Measurements from ENCODE around the gene DEXI. TPM values are rescaled to one million over a fixed set of nuclear protein-coding genes. Genes with fewer than 3 reads are reported as not detected.

DEXI gene
- total RNA-seq, 4 donors from 2014 or later: 36.2 to 76.4 (median 56.0) TPM

DNA sequence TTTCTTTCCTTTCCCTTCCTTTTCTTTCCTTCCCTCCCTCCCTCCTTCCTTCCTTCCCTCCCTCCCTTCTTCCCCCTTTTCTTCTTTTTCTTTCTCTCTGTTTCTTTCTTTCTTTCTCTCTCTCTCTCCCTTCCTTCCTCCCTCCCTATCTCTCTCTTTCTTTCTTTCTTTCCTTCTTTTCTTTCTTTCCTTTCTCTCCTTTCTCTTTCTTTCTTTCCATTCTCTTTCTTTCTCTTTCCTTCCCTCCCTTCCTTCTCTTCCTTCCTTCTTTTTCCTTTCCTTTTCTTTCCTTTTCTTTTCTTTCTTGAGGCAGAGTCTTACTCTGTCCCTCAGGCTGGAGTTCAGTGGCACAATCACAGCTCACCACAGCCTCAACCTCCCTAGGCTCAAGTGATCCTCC, 31.0 kb downstream of the DEXI start:
- Histone ChIP-seq H3K4me1 (no peaks in the 10 kb centered on the region), H3K9me3 (no peaks in the 10 kb centered on the region), H3K27me3 (no peaks in the 10 kb centered on the region), H3K4me3 (no peak overlapping the region), H3K27ac (no peak overlapping the region), H3K36me3 (no peaks in the 10 kb centered on the region)
- intact Hi-C loops (cut with DNase I; ENCODE audit: low total_unique reads): loop anchor here (10.0 kb wide), 2 partner anchors 166 to 386 kb away; partner anchors contain the start of gene NUBP1
- no peak for TF ChIP-seq POLR2AphosphoS5 (IDR thresholded peaks at IDR 0.05)
- TF ChIP-seq EP300 (IDR thresholded peaks at IDR 0.05; ENCODE audit: low read depth): no peak
- TF ChIP-seq POLR2A (IDR thresholded peaks at IDR 0.05): no peak
- no peak for TF ChIP-seq CTCF (IDR thresholded peaks at IDR 0.05)
- no peak for DNase-seq
- in situ Hi-C loops (cut with MboI; ENCODE audit: low pct_ligation_motif_present in 1 of 4, low pct_unique_long_range_greater_than_20kb in 1 of 4, low sequenced_read_pairs in 3 of 4): loop anchor here in 3 of 4 donors (10.0 to 25.0 kb wide), 5 partner anchors 149 to 399 kb away; no protein-coding TSS in a partner anchor

DNA sequence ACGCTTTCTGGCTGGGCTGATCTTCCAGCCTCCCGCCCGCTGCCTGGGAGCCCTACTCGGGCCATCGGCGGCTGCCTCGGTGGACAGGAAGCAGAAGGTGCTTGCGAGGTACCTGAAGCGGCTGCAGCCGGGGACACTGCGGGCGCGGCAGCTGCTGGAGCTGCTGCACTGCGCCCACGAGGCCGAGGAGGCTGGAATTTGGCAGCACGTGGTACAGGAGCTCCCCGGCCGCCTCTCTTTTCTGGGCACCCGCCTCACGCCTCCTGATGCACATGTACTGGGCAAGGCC, 34.6 kb downstream of the DEXI start:
- Histone ChIP-seq H3K27me3 (no peaks in the 10 kb centered on the region), H3K27ac (no peak overlapping the region), H3K9me3 (no peaks in the 10 kb centered on the region), H3K36me3 (no peaks in the 10 kb centered on the region), H3K4me1 (no peaks in the 10 kb centered on the region), H3K4me3 (no peak overlapping the region)
- in situ Hi-C loops (cut with MboI; ENCODE audit: low pct_ligation_motif_present in 1 of 4, low pct_unique_long_range_greater_than_20kb in 1 of 4, low sequenced_read_pairs in 3 of 4): loop anchor here in 2 of 4 donors (25.0 kb wide), 3 partner anchors 145 to 395 kb away; no protein-coding TSS in a partner anchor
- DNase-seq: no peak
- TF ChIP-seq POLR2A (IDR thresholded peaks at IDR 0.05): no peak
- no peak for TF ChIP-seq EP300 (IDR thresholded peaks at IDR 0.05; ENCODE audit: low read depth)
- TF ChIP-seq CTCF (IDR thresholded peaks at IDR 0.05): no peak
- no peak for TF ChIP-seq POLR2AphosphoS5 (IDR thresholded peaks at IDR 0.05)
- intact Hi-C loops (cut with DNase I; ENCODE audit: low total_unique reads): loop anchor here (1.0 kb wide), 1 partner anchor 25 kb away; no protein-coding TSS in a partner anchor
- WGBS, 2 donors (ENCODE audit: low coverage in 1 of 2): 89% methylated on average over 17 of the region's 21 CpGs; no CpG with 5 or more reads in 1 of the 2 donors

GRCh38 chr16:10906914-10907756, 35.1 kb downstream of the DEXI start:
- Histone ChIP-seq H3K27me3 (no peaks in the 10 kb centered on the region), H3K4me1 (no peaks in the 10 kb centered on the region), H3K27ac (no peak overlapping the region), H3K4me3 (no peak overlapping the region), H3K36me3 (no peaks in the 10 kb centered on the region), H3K9me3 (no peaks in the 10 kb centered on the region)
- no peak for DNase-seq
- in situ Hi-C loops (cut with MboI; ENCODE audit: low pct_ligation_motif_present in 1 of 4, low pct_unique_long_range_greater_than_20kb in 1 of 4, low sequenced_read_pairs in 3 of 4): loop anchor here in 2 of 4 donors (25.0 kb wide), 3 partner anchors 145 to 395 kb away; no protein-coding TSS in a partner anchor
- WGBS, 2 donors (ENCODE audit: low coverage in 1 of 2): 80 to 89% methylated on average over 2 to 36 of the region's 46 CpGs
- intact Hi-C loops (cut with DNase I; ENCODE audit: low total_unique reads): loop anchor here (1.0 kb wide), 1 partner anchor 25 kb away; no protein-coding TSS in a partner anchor
- TF ChIP-seq CTCF (IDR thresholded peaks at IDR 0.05) (no peak), POLR2A (IDR thresholded peaks at IDR 0.05) (no peak), EP300 (IDR thresholded peaks at IDR 0.05; ENCODE audit: low read depth) (no peak), POLR2AphosphoS5 (IDR thresholded peaks at IDR 0.05) (no peak)

DNA sequence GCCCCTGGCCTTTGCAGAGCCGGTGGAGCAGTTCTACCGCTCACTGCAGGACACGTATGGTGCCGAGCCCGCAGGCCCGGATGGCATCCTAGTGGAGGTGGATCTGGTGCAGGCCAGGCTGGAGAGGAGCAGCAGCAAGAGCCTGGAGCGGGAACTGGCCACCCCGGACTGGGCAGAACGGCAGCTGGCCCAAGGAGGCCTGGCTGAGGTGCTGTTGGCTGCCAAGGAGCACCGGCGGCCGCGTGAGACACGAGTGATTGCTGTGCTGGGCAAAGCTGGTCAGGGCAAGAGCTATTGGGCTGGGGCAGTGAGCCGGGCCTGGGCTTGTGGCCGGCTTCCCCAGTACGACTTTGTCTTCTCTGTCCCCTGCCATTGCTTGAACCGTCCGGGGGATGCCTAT, 35.8 kb downstream of the DEXI start:
- H3K4me1 ChIP-seq: no peaks in the 10 kb centered on the region
- no peaks in the 10 kb centered on the region for H3K36me3 ChIP-seq
- 92 to 100% methylated on average over 1 to 19 of the region's 19 CpGs for WGBS, 2 donors (ENCODE audit: low coverage in 1 of 2)
- H3K27ac ChIP-seq: no peak overlapping the region
- H3K9me3 ChIP-seq: no peaks in the 10 kb centered on the region
- DNase-seq: no peak
- H3K27me3 ChIP-seq: no peaks in the 10 kb centered on the region
- no peak overlapping the region for H3K4me3 ChIP-seq
- intact Hi-C loops (cut with DNase I; ENCODE audit: low total_unique reads) (no loop called here), in situ Hi-C loops (cut with MboI; ENCODE audit: low pct_ligation_motif_present in 1 of 4, low pct_unique_long_range_greater_than_20kb in 1 of 4, low sequenced_read_pairs in 3 of 4) (loop anchor here in 2 of 4 donors (25.0 kb wide), 3 partner anchors 144 to 394 kb away; no protein-coding TSS in a partner anchor)
- no peak for TF ChIP-seq POLR2AphosphoS5 (IDR thresholded peaks at IDR 0.05)
- no peak for TF ChIP-seq POLR2A (IDR thresholded peaks at IDR 0.05)
- TF ChIP-seq CTCF (IDR thresholded peaks at IDR 0.05): no peak
- no peak for TF ChIP-seq EP300 (IDR thresholded peaks at IDR 0.05; ENCODE audit: low read depth)
